Measurements from ENCODE around the gene CDH2.

Gene CDH2

GRCh38 chr18:27995770-27996502, 181.0 kb downstream of the CDH2 start:
- Histone ChIP-seq H3K36me3 (ENCODE audit: control insufficient read depth, insufficient read depth, low read length) (no peaks in the 10 kb centered on the region), H3K9me3 (ENCODE audit: control insufficient read depth, low read length) (no peaks in the 10 kb centered on the region), H3K27me3 (replicated peaks; ENCODE audit: control insufficient read depth, insufficient read depth, low read length, poor library complexity, severe bottlenecking) (no peaks in the 10 kb centered on the region), H3K27ac (ENCODE audit: insufficient read depth, low read length, poor library complexity, severe bottlenecking) (no peak overlapping the region), H3K4me3 (ENCODE audit: insufficient read depth, low read depth, low read length, poor library complexity, severe bottlenecking) (no peak overlapping the region), H3K4me1 (ENCODE audit: control insufficient read depth, insufficient read depth, low read length, poor library complexity, severe bottlenecking) (no peaks in the 10 kb centered on the region)
- no peak for DNase-seq

GRCh38 chr18:27994571-27994970, 182.4 kb downstream of the CDH2 start:
- Histone ChIP-seq H3K9me3 (ENCODE audit: control insufficient read depth, low read length) (no peaks in the 10 kb centered on the region), H3K27me3 (replicated peaks; ENCODE audit: control insufficient read depth, insufficient read depth, low read length, poor library complexity, severe bottlenecking) (no peaks in the 10 kb centered on the region), H3K4me1 (ENCODE audit: control insufficient read depth, insufficient read depth, low read length, poor library complexity, severe bottlenecking) (no peaks in the 10 kb centered on the region), H3K27ac (ENCODE audit: insufficient read depth, low read length, poor library complexity, severe bottlenecking) (no peak overlapping the region), H3K4me3 (ENCODE audit: insufficient read depth, low read depth, low read length, poor library complexity, severe bottlenecking) (no peak overlapping the region), H3K36me3 (ENCODE audit: control insufficient read depth, insufficient read depth, low read length) (no peaks in the 10 kb centered on the region)
- no peak for DNase-seq

DNA sequence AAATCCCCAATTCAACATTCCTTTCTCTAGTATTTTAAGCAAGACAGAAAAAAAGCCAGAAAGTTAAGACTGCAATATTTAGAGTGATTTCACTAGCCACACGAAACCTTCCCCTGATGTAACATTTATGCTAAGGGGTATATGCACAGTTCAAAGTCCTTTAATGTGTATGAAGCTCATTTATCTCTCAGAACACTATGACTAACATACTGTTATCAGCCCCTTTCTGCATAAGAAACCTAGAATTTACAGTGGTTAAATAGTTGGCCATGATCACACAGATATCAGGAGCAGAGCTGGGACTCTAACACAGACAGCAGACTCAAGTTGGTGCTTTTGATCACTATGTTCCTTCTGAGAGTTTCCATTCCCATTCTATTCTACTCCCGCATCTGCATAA, 185.5 kb downstream of the CDH2 start:
- H3K27ac ChIP-seq (ENCODE audit: insufficient read depth, low read length, poor library complexity, severe bottlenecking): no peak overlapping the region
- H3K4me1 ChIP-seq (ENCODE audit: control insufficient read depth, insufficient read depth, low read length, poor library complexity, severe bottlenecking): no peaks in the 10 kb centered on the region
- H3K4me3 ChIP-seq (ENCODE audit: insufficient read depth, low read depth, low read length, poor library complexity, severe bottlenecking): no peak overlapping the region
- no peak for DNase-seq
- H3K27me3 ChIP-seq (replicated peaks; ENCODE audit: control insufficient read depth, insufficient read depth, low read length, poor library complexity, severe bottlenecking): no peaks in the 10 kb centered on the region
- no peaks in the 10 kb centered on the region for H3K9me3 ChIP-seq (ENCODE audit: control insufficient read depth, low read length)
- no peaks in the 10 kb centered on the region for H3K36me3 ChIP-seq (ENCODE audit: control insufficient read depth, insufficient read depth, low read length)

GRCh38 chr18:27985832-27986231, 191.1 kb downstream of the CDH2 start:
- H3K4me1 ChIP-seq (ENCODE audit: control insufficient read depth, insufficient read depth, low read length, poor library complexity, severe bottlenecking): no peaks in the 10 kb centered on the region
- no peak overlapping the region for H3K4me3 ChIP-seq (ENCODE audit: insufficient read depth, low read depth, low read length, poor library complexity, severe bottlenecking)
- DNase-seq: no peak
- no peaks in the 10 kb centered on the region for H3K27me3 ChIP-seq (replicated peaks; ENCODE audit: control insufficient read depth, insufficient read depth, low read length, poor library complexity, severe bottlenecking)
- no peaks in the 10 kb centered on the region for H3K9me3 ChIP-seq (ENCODE audit: control insufficient read depth, low read length)
- no peaks in the 10 kb centered on the region for H3K36me3 ChIP-seq (ENCODE audit: control insufficient read depth, insufficient read depth, low read length)
- no peak overlapping the region for H3K27ac ChIP-seq (ENCODE audit: insufficient read depth, low read length, poor library complexity, severe bottlenecking)

GRCh38 chr18:27983780-27984179, 193.2 kb downstream of the CDH2 start:
- Histone ChIP-seq H3K4me1 (ENCODE audit: control insufficient read depth, insufficient read depth, low read length, poor library complexity, severe bottlenecking) (no peaks in the 10 kb centered on the region), H3K36me3 (ENCODE audit: control insufficient read depth, insufficient read depth, low read length) (no peaks in the 10 kb centered on the region), H3K27me3 (replicated peaks; ENCODE audit: control insufficient read depth, insufficient read depth, low read length, poor library complexity, severe bottlenecking) (no peaks in the 10 kb centered on the region), H3K4me3 (ENCODE audit: insufficient read depth, low read depth, low read length, poor library complexity, severe bottlenecking) (no peak overlapping the region), H3K27ac (ENCODE audit: insufficient read depth, low read length, poor library complexity, severe bottlenecking) (no peak overlapping the region), H3K9me3 (ENCODE audit: control insufficient read depth, low read length) (no peaks in the 10 kb centered on the region)
- no peak for DNase-seq

DNA sequence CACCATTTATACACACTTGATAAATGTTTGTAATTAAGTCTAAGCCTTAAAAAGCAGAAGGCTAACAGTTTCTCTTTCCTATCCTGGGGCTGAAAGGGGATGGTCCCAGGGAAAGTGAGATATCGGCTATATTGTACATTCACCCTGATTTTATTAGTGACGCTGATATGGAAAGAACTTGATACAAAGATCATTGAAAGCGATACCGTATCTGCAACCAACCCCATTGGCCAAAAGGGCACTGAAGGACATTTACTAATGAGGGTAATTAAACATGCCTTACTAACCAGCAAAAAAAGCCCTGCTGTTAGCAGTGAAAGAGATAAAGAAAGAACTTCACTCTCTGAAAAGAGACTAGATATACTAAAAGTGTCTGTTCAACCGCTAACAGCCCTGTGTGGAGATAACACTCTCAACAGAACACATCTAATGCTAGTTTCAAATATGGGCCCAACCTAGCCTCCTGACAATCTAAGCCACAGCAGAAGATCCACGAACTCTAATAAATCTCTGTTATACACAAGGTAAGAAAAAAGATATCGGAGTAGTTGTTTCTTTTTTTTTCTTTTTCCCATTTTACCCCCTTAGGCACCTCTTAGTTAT, 200.0 kb downstream of the CDH2 start:
- H3K9me3 ChIP-seq (ENCODE audit: control insufficient read depth, low read length): no peaks in the 10 kb centered on the region
- no peaks in the 10 kb centered on the region for H3K4me1 ChIP-seq (ENCODE audit: control insufficient read depth, insufficient read depth, low read length, poor library complexity, severe bottlenecking)
- DNase-seq: no peak
- H3K4me3 ChIP-seq (ENCODE audit: insufficient read depth, low read depth, low read length, poor library complexity, severe bottlenecking): no peak overlapping the region
- H3K27me3 ChIP-seq (replicated peaks; ENCODE audit: control insufficient read depth, insufficient read depth, low read length, poor library complexity, severe bottlenecking): no peaks in the 10 kb centered on the region
- H3K36me3 ChIP-seq (ENCODE audit: control insufficient read depth, insufficient read depth, low read length): no peaks in the 10 kb centered on the region
- H3K27ac ChIP-seq (ENCODE audit: insufficient read depth, low read length, poor library complexity, severe bottlenecking): no peak overlapping the region

DNA sequence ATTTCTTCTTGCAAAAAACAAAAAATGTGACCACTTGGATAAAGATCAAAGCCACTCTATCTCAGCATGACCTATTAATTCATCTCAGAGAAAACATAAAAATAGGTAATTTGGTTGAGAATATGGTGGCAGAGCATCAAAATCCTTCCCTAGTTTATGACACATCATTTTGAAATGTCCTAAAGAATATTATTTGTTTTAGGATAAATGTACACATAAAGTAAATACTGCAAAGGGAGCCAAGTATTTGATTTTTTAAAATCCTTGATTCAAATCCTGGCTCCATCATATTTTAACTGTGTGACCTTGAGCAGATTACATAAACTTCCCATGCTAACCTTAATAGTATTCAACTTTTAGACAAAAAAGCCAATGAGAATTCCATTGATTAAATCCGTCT, 206.6 kb downstream of the CDH2 start:
- H3K36me3 ChIP-seq (ENCODE audit: control insufficient read depth, insufficient read depth, low read length): no peaks in the 10 kb centered on the region
- no peak for DNase-seq
- no peak overlapping the region for H3K27ac ChIP-seq (ENCODE audit: insufficient read depth, low read length, poor library complexity, severe bottlenecking)
- no peak overlapping the region for H3K4me3 ChIP-seq (ENCODE audit: insufficient read depth, low read depth, low read length, poor library complexity, severe bottlenecking)
- no peaks in the 10 kb centered on the region for H3K9me3 ChIP-seq (ENCODE audit: control insufficient read depth, low read length)
- H3K4me1 ChIP-seq (ENCODE audit: control insufficient read depth, insufficient read depth, low read length, poor library complexity, severe bottlenecking): no peaks in the 10 kb centered on the region
- no peaks in the 10 kb centered on the region for H3K27me3 ChIP-seq (replicated peaks; ENCODE audit: control insufficient read depth, insufficient read depth, low read length, poor library complexity, severe bottlenecking)

DNA sequence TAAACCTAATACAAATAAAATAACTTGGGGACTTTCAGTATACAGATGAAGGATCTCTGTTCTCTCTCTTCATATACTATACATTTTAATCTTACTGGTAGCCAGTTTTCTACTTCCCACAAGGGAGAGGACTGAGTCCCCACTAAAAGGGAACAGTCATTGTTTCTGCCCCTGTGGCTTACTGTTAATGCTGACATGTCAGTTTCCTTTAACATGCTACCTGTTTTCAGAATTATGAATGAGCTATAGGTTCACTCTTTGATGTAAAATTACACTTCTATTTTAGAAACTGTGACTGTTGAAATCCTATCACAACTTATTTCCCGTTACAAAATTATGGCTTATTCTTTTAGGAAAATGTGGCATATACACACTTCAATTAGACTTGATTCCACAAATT, 207.7 kb downstream of the CDH2 start:
- H3K27me3 ChIP-seq (replicated peaks; ENCODE audit: control insufficient read depth, insufficient read depth, low read length, poor library complexity, severe bottlenecking): no peaks in the 10 kb centered on the region
- H3K4me3 ChIP-seq (ENCODE audit: insufficient read depth, low read depth, low read length, poor library complexity, severe bottlenecking): no peak overlapping the region
- H3K9me3 ChIP-seq (ENCODE audit: control insufficient read depth, low read length): no peaks in the 10 kb centered on the region
- H3K27ac ChIP-seq (ENCODE audit: insufficient read depth, low read length, poor library complexity, severe bottlenecking): no peak overlapping the region
- DNase-seq: no peak
- H3K4me1 ChIP-seq (ENCODE audit: control insufficient read depth, insufficient read depth, low read length, poor library complexity, severe bottlenecking): no peaks in the 10 kb centered on the region
- no peaks in the 10 kb centered on the region for H3K36me3 ChIP-seq (ENCODE audit: control insufficient read depth, insufficient read depth, low read length)

GRCh38 chr18:27967913-27968824, 208.8 kb downstream of the CDH2 start:
- H3K9me3 ChIP-seq (ENCODE audit: control insufficient read depth, low read length): no peaks in the 10 kb centered on the region
- H3K4me3 ChIP-seq (ENCODE audit: insufficient read depth, low read depth, low read length, poor library complexity, severe bottlenecking): no peak overlapping the region
- no peak overlapping the region for H3K27ac ChIP-seq (ENCODE audit: insufficient read depth, low read length, poor library complexity, severe bottlenecking)
- H3K36me3 ChIP-seq (ENCODE audit: control insufficient read depth, insufficient read depth, low read length): no peaks in the 10 kb centered on the region
- H3K27me3 ChIP-seq (replicated peaks; ENCODE audit: control insufficient read depth, insufficient read depth, low read length, poor library complexity, severe bottlenecking): no peaks in the 10 kb centered on the region
- DNase-seq: no peak
- H3K4me1 ChIP-seq (ENCODE audit: control insufficient read depth, insufficient read depth, low read length, poor library complexity, severe bottlenecking): no peaks in the 10 kb centered on the region

DNA sequence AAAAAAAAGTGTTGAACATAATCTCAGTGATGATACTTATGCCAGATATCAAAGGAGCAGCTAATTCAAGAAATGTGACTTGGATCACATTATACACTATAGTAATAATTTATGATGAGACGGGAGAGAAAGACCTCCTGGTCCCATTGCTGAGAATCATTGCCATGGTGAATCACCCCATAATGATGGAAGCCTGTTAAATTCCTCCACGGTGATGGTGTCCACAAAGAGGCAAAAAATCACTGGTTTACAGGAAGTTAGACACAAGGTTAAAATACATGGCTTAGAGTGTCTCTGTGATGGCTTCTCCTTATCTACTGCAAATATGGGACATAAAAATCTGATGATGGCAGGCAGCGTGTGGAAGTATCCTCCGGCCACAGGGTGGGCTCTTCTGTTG, 210.0 kb downstream of the CDH2 start:
- no peak for DNase-seq
- no peaks in the 10 kb centered on the region for H3K27me3 ChIP-seq (replicated peaks; ENCODE audit: control insufficient read depth, insufficient read depth, low read length, poor library complexity, severe bottlenecking)
- no peak overlapping the region for H3K27ac ChIP-seq (ENCODE audit: insufficient read depth, low read length, poor library complexity, severe bottlenecking)
- no peaks in the 10 kb centered on the region for H3K4me1 ChIP-seq (ENCODE audit: control insufficient read depth, insufficient read depth, low read length, poor library complexity, severe bottlenecking)
- no peaks in the 10 kb centered on the region for H3K36me3 ChIP-seq (ENCODE audit: control insufficient read depth, insufficient read depth, low read length)
- H3K9me3 ChIP-seq (ENCODE audit: control insufficient read depth, low read length): no peaks in the 10 kb centered on the region
- H3K4me3 ChIP-seq (ENCODE audit: insufficient read depth, low read depth, low read length, poor library complexity, severe bottlenecking): no peak overlapping the region
